Liver (tissue), 3 donors: Measurements from ENCODE around the gene LCE4A.
"Not testable (repeated sequence)": the region's sequence is repeated elsewhere in the genome, so short reads cannot be mapped to it uniquely, and the experiment has no call there.

Source experiments
- EGR1 ChIP-seq, 2 donors: IDR thresholded peaks; 2 replicates each; pipeline ENCODE4 v1.6.1; 2016 to 2018; ENCODE audit warnings: antibody characterized with exemption in 2 of 2, low read depth in 2 of 2
- FOXA1 ChIP-seq: IDR thresholded peaks from 2 replicates; pipeline ENCODE4 v1.6.1; 2016; ENCODE audit warnings: antibody characterized with exemption
- GABPA ChIP-seq, 2 donors: IDR thresholded peaks in 1 of 2; conservative IDR thresholded peaks in 1 of 2; 2 replicates each; pipeline ENCODE4 v1.6.1; 2016; ENCODE audit warnings: antibody characterized with exemption in 2 of 2, mild to moderate bottlenecking in 1 of 2, moderate library complexity in 1 of 2
- HNF4G ChIP-seq: IDR thresholded peaks from 2 replicates; pipeline ENCODE4 v1.6.1; 2016; ENCODE audit warnings: antibody characterized with exemption
- JUND ChIP-seq, 2 donors: IDR thresholded peaks; 2 replicates each; pipeline ENCODE4 v1.6.1; 2016; ENCODE audit warnings: antibody characterized with exemption in 2 of 2
- NR2F2 ChIP-seq: IDR thresholded peaks from 2 replicates; pipeline ENCODE4 v1.6.1; 2016; ENCODE audit warnings: antibody characterized with exemption
- RAD21 ChIP-seq, 2 donors: IDR thresholded peaks; 2 replicates each; pipeline ENCODE4 v1.6.1; 2016; ENCODE audit warnings: antibody characterized with exemption in 2 of 2, mild to moderate bottlenecking in 2 of 2
- RXRA ChIP-seq, 2 donors: IDR thresholded peaks; 2 replicates each; pipeline ENCODE4 v1.6.1; 2017 to 2018; ENCODE audit warnings: antibody characterized with exemption in 2 of 2, mild to moderate bottlenecking in 1 of 2
- SP1 ChIP-seq: IDR thresholded peaks from 2 replicates; pipeline ENCODE4 v1.6.1; 2018; ENCODE audit warnings: antibody characterized with exemption, mild to moderate bottlenecking
- TAF1 ChIP-seq: conservative IDR thresholded peaks from 2 replicates; pipeline ENCODE4 v1.6.1; 2016; ENCODE audit warnings: antibody characterized with exemption, mild to moderate bottlenecking
- YY1 ChIP-seq: IDR thresholded peaks from 2 replicates; pipeline ENCODE4 v1.6.1; 2016; ENCODE audit warnings: antibody characterized with exemption, mild to moderate bottlenecking
- TF ChIP-seq, protein P1 (sequence below): IDR thresholded peaks from 2 replicates; pipeline ENCODE4 v1.6.1; 2016; ENCODE audit warnings: antibody characterized with exemption
- TF ChIP-seq, protein P2 (sequence below): IDR thresholded peaks from 2 replicates; pipeline ENCODE4 v1.6.1; 2016; ENCODE audit warnings: antibody characterized with exemption, mild to moderate bottlenecking
- TF ChIP-seq, protein P3 (sequence below): fragments of 150-350 bp; IDR thresholded peaks from 2 replicates; pipeline ENCODE4 v1.5.1; 2017; ENCODE audit warnings: improper control_type of control experiment, low read depth, low read length; ENCODE audit not compliant: missing input control
- donor health status: healthy.
- donor health status: healthy.

DNA sequence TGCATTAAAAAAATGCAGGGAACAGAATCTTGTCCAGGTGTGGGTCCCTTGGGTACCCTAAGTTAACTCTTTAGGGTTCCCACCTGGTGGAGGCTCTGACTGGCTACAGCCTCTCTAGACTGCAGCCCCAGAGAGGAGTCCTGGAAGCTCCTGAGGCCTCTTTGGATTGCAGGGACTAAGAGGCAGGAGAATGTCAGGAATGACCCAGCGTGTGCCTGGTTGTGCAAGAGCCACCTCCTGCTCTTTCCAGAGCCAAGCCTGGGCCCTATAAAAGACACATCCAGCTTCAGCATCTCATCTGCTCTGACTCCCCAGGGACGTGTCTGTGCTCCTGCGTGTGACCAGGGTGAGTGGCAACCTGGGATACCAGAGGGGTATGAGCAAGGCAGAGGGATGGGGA lies 33.0 kb upstream of the LCE4A start, which contains the start of gene LCE2C:
- TF ChIP-seq, protein P1, sequence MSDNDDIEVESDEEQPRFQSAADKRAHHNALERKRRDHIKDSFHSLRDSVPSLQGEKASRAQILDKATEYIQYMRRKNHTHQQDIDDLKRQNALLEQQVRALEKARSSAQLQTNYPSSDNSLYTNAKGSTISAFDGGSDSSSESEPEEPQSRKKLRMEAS, result not testable (repeated sequence)
- TF ChIP-seq HNF4G; JUND (IDR thresholded peaks at IDR 0.05); SP1; EGR1 (IDR thresholded peaks at IDR 0.05; ENCODE audit: low read depth in 2 of 2); TAF1; RAD21 (IDR thresholded peaks at IDR 0.05); GABPA (IDR thresholded peaks at IDR 0.05 in 1 of 2, conservative IDR thresholded peaks at IDR 0.05 in 1 of 2); YY1; NR2F2; RXRA (IDR thresholded peaks at IDR 0.05); FOXA1: not testable (repeated sequence)
- TF ChIP-seq, protein P2, sequence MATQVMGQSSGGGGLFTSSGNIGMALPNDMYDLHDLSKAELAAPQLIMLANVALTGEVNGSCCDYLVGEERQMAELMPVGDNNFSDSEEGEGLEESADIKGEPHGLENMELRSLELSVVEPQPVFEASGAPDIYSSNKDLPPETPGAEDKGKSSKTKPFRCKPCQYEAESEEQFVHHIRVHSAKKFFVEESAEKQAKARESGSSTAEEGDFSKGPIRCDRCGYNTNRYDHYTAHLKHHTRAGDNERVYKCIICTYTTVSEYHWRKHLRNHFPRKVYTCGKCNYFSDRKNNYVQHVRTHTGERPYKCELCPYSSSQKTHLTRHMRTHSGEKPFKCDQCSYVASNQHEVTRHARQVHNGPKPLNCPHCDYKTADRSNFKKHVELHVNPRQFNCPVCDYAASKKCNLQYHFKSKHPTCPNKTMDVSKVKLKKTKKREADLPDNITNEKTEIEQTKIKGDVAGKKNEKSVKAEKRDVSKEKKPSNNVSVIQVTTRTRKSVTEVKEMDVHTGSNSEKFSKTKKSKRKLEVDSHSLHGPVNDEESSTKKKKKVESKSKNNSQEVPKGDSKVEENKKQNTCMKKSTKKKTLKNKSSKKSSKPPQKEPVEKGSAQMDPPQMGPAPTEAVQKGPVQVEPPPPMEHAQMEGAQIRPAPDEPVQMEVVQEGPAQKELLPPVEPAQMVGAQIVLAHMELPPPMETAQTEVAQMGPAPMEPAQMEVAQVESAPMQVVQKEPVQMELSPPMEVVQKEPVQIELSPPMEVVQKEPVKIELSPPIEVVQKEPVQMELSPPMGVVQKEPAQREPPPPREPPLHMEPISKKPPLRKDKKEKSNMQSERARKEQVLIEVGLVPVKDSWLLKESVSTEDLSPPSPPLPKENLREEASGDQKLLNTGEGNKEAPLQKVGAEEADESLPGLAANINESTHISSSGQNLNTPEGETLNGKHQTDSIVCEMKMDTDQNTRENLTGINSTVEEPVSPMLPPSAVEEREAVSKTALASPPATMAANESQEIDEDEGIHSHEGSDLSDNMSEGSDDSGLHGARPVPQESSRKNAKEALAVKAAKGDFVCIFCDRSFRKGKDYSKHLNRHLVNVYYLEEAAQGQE, result not testable (repeated sequence)
- TF ChIP-seq, protein P3, sequence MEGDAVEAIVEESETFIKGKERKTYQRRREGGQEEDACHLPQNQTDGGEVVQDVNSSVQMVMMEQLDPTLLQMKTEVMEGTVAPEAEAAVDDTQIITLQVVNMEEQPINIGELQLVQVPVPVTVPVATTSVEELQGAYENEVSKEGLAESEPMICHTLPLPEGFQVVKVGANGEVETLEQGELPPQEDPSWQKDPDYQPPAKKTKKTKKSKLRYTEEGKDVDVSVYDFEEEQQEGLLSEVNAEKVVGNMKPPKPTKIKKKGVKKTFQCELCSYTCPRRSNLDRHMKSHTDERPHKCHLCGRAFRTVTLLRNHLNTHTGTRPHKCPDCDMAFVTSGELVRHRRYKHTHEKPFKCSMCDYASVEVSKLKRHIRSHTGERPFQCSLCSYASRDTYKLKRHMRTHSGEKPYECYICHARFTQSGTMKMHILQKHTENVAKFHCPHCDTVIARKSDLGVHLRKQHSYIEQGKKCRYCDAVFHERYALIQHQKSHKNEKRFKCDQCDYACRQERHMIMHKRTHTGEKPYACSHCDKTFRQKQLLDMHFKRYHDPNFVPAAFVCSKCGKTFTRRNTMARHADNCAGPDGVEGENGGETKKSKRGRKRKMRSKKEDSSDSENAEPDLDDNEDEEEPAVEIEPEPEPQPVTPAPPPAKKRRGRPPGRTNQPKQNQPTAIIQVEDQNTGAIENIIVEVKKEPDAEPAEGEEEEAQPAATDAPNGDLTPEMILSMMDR, result not testable (repeated sequence)
